H9 (cell line): ENCODE measurements around the gene MYLK. TPM values are rescaled to one million over a fixed set of nuclear protein-coding genes. Genes with fewer than 3 reads are reported as not detected.

ENCODE experiments used
- DNase-seq: peaks from one replicate; pipeline ENCODE4 v3.0.0-alpha.2; 2017
- H2AFZ ChIP-seq: one replicate; pipeline ENCODE4 v1.6.1; 2013; ENCODE audit warnings: mild to moderate bottlenecking, low read length, control low read depth, moderate library complexity
- H2AK5ac ChIP-seq: 2 replicates; pipeline ENCODE4 v1.6.1; 2013; ENCODE audit warnings: low read length, control low read depth, mixed read lengths; ENCODE audit not compliant: insufficient read length
- H2BK120ac ChIP-seq: one replicate; pipeline ENCODE4 v1.6.1; 2013; ENCODE audit warnings: low read depth, mild to moderate bottlenecking, low read length, control low read depth, inconsistent platforms; ENCODE audit not compliant: poor library complexity, severe bottlenecking
- H2BK12ac ChIP-seq: 2 replicates; pipeline ENCODE4 v1.6.1; 2013; ENCODE audit warnings: low read length, control low read depth, mixed read lengths, low read depth; ENCODE audit not compliant: insufficient read length
- H2BK15ac ChIP-seq: 2 replicates; pipeline ENCODE4 v1.6.1; 2013; ENCODE audit warnings: low read depth, low read length, control low read depth
- H2BK20ac ChIP-seq: one replicate; pipeline ENCODE4 v1.6.1; 2013; ENCODE audit warnings: low read depth, mild to moderate bottlenecking, low read length, control low read depth, inconsistent platforms; ENCODE audit not compliant: poor library complexity, severe bottlenecking
- H2BK5ac ChIP-seq: 2 replicates; pipeline ENCODE4 v1.6.1; 2013; ENCODE audit warnings: low read length, control low read depth, mixed read lengths; ENCODE audit not compliant: insufficient read length
- H3K14ac ChIP-seq: 2 replicates; pipeline ENCODE4 v1.6.1; 2013; ENCODE audit warnings: low read length, control low read depth; ENCODE audit not compliant: insufficient read depth
- H3K18ac ChIP-seq: 2 replicates; pipeline ENCODE4 v1.6.1; 2013; ENCODE audit warnings: low read depth, mild to moderate bottlenecking, mixed read lengths, low read length, control low read depth; ENCODE audit not compliant: insufficient read length
- H3K23ac ChIP-seq: 2 replicates; pipeline ENCODE4 v1.6.1; 2013; ENCODE audit warnings: low read length, control low read depth, mixed read lengths, low read depth; ENCODE audit not compliant: insufficient read length
- H3K23me2 ChIP-seq: 2 replicates; pipeline ENCODE4 v1.6.1; 2013; ENCODE audit warnings: low read depth, mild to moderate bottlenecking, mixed read lengths, low read length, control low read depth; ENCODE audit not compliant: insufficient read length, poor library complexity, severe bottlenecking
- H3K27ac ChIP-seq: 2 replicates; pipeline ENCODE4 v1.5.1; 2013; ENCODE audit warnings: low read length, control low read depth, mixed read lengths, low read depth; ENCODE audit not compliant: insufficient read length
- H3K27me3 ChIP-seq: 2 replicates; pipeline ENCODE4 v1.6.1; 2013; ENCODE audit warnings: low read length, control low read depth, inconsistent platforms; ENCODE audit not compliant: insufficient read depth
- H3K4ac ChIP-seq: 2 replicates; pipeline ENCODE4 v1.6.1; 2013; ENCODE audit warnings: low read depth, mild to moderate bottlenecking, control low read depth, inconsistent platforms, low read length, moderate library complexity
- H3K4me1 ChIP-seq: 2 replicates; pipeline ENCODE4 v1.6.1; 2013; ENCODE audit warnings: low read length, control low read depth, inconsistent platforms; ENCODE audit not compliant: insufficient read depth
- H3K4me2 ChIP-seq: 2 replicates; pipeline ENCODE4 v1.6.1; 2013; ENCODE audit warnings: low read length, control low read depth, mixed read lengths; ENCODE audit not compliant: insufficient read length, insufficient read depth
- H3K56ac ChIP-seq: 2 replicates; pipeline ENCODE4 v1.6.1; 2013; ENCODE audit warnings: low read depth, mild to moderate bottlenecking, mixed read lengths, low read length, control low read depth; ENCODE audit not compliant: insufficient read length
- H3K79me1 ChIP-seq: 2 replicates; pipeline ENCODE4 v1.6.1; 2013; ENCODE audit warnings: low read depth, mild to moderate bottlenecking, moderate library complexity, low read length, control low read depth, inconsistent platforms; ENCODE audit not compliant: insufficient read depth, poor library complexity, severe bottlenecking
- H3K79me2 ChIP-seq: 2 replicates; pipeline ENCODE4 v1.6.1; 2013; ENCODE audit warnings: low read length, control low read depth, inconsistent platforms; ENCODE audit not compliant: insufficient read depth
- H3K9ac ChIP-seq: 2 replicates; pipeline ENCODE4 v1.6.1; 2013; ENCODE audit warnings: low read length, control low read depth, mixed read lengths; ENCODE audit not compliant: insufficient read length; ENCODE audit errors: extremely low read depth
- H3K9me3 ChIP-seq: one replicate; pipeline ENCODE4 v1.6.1; 2013; ENCODE audit warnings: low read depth, low read length, inconsistent platforms; ENCODE audit not compliant: control insufficient read depth
- H3T11ph ChIP-seq: one replicate; pipeline ENCODE4 v1.6.1; 2013; ENCODE audit warnings: mild to moderate bottlenecking, low read length, control low read depth, inconsistent platforms
- H4K20me1 ChIP-seq: one replicate; pipeline ENCODE4 v1.6.1; 2013; ENCODE audit not compliant: control insufficient read depth, insufficient read length, insufficient read depth
- H4K5ac ChIP-seq: 2 replicates; pipeline ENCODE4 v1.6.1; 2013; ENCODE audit warnings: low read depth, mild to moderate bottlenecking, mixed read lengths, low read length, control low read depth; ENCODE audit not compliant: insufficient read length
- H4K8ac ChIP-seq: replicated peaks from 2 replicates; pipeline ENCODE4 v1.6.1; 2013; ENCODE audit warnings: low read length, control low read depth, mixed read lengths, low read depth; ENCODE audit not compliant: insufficient read length
- H4K91ac ChIP-seq: 2 replicates; pipeline ENCODE4 v1.6.1; 2013; ENCODE audit warnings: low read depth, mild to moderate bottlenecking, moderate library complexity, mixed read lengths, low read length, control low read depth; ENCODE audit not compliant: insufficient read length
- H3K27ac Mint-ChIP-seq, 3 experiments: 2 replicates in 2 of 3; 3 replicates in 1 of 3; pipeline ENCODE4 v1.8.0; 2020 to 2021; ENCODE audit warnings: mixed read lengths in 3 of 3, mild to moderate bottlenecking in 1 of 3, moderate library complexity in 1 of 3
- H3K27me3 Mint-ChIP-seq: 2 replicates; pipeline ENCODE4 v1.8.0; 2021; ENCODE audit warnings: low read depth, mild to moderate bottlenecking, moderate library complexity, mixed read lengths
- H3K36me3 Mint-ChIP-seq, 3 experiments: 2 replicates in 2 of 3; 3 replicates in 1 of 3; pipeline ENCODE4 v1.8.0; 2020 to 2021; ENCODE audit warnings: low read depth in 3 of 3, mixed read lengths in 3 of 3; ENCODE audit not compliant: insufficient read depth in 1 of 3
- H3K4me1 Mint-ChIP-seq, 2 experiments: 2 replicates each; pipeline ENCODE4 v1.8.0; 2020; ENCODE audit warnings: mixed read lengths in 2 of 2
- H3K4me3 Mint-ChIP-seq, 2 experiments: 2 replicates in 1 of 2; 3 replicates in 1 of 2; pipeline ENCODE4 v1.8.0; 2020 to 2021; ENCODE audit warnings: mild to moderate bottlenecking in 2 of 2, mixed read lengths in 2 of 2, moderate library complexity in 1 of 2
- H3K9me3 Mint-ChIP-seq, 2 experiments: 2 replicates in 1 of 2; 3 replicates in 1 of 2; pipeline ENCODE4 v1.8.0; 2020; ENCODE audit warnings: mild to moderate bottlenecking in 2 of 2, mixed read lengths in 2 of 2, moderate library complexity in 1 of 2
- WGBS: extraction: QIAGEN DNeasy Blood & Tissue Kit; methylation state at CpG from one replicate; pipeline ENCODE4 v1.1.7; 2013; ENCODE audit warnings: missing lambda C conversion rate, low lambda C conversion rate, mixed read lengths; ENCODE audit not compliant: insufficient read length; ENCODE audit errors: extremely low coverage; 5-methylcytosine and 5-hydroxymethylcytosine counted together
- total RNA-seq: library from RNA; stranded (reverse); gene quantifications from 2 replicates; pipeline ENCODE4 v1.2.1, GENCODE V29; 2021
- TF ChIP-seq, protein P1 (sequence below): fragments of 200-600 bp; sonication (generic); conservative IDR thresholded peaks from 3 replicates; pipeline ENCODE4 v1.8.0; 2021; ENCODE audit warnings: antibody characterized with exemption, mild to moderate bottlenecking

MYLK gene
- total RNA-seq, 1 experiment from 2014 or later = 10.1 TPM

DNA sequence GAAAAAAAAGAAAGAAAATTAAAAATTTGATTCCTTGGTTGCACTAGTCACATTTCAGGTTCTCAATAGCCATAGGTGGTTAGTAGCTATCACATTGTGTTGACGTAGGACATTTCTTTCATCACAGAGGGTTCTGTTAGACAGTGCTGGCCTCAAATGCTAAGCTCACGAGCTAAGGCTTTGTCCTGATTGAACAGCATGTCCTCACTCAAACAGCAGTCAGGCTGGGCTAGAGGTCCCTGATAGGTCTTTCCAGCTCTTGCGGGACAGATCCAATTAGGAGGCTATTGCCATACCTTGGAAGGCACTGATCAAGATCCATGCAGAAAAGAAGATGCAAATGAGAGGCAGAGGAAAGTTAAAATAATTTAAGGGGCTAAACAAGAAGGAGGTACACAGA is 213.4 kb downstream of the MYLK start:
- H3K27ac ChIP-seq = no peak overlapping the region
- no peak overlapping the region for H2BK120ac ChIP-seq
- no peaks in the 10 kb centered on the region for H3K79me1 ChIP-seq
- no peaks in the 10 kb centered on the region for H3K9me3 ChIP-seq
- no peak for DNase-seq
- H3K4me3 Mint-ChIP-seq = no peak overlapping the region
- no peak overlapping the region for H2AK5ac ChIP-seq
- H3K23me2 ChIP-seq = no peaks in the 10 kb centered on the region
- H3K36me3 Mint-ChIP-seq = peaks cover 0 to 5% (median 3%) of the 10 kb centered on the region in 3 experiments; a peak in 3 of 7 replicates
- H2AFZ ChIP-seq = no peak overlapping the region
- peaks cover 4 to 6% of the 10 kb centered on the region in 2 experiments for H3K4me1 Mint-ChIP-seq
- H3K4me1 ChIP-seq = no peaks in the 10 kb centered on the region
- H3K14ac ChIP-seq = no peak overlapping the region
- no peak overlapping the region for H3K56ac ChIP-seq
- no peak overlapping the region for H4K91ac ChIP-seq
- no peak overlapping the region for H2BK5ac ChIP-seq
- no peak overlapping the region for H3K27ac Mint-ChIP-seq
- H3K27me3 Mint-ChIP-seq = peaks cover 5% of the 10 kb centered on the region
- H2BK20ac ChIP-seq = no peak overlapping the region
- H3K27me3 ChIP-seq = no peaks in the 10 kb centered on the region
- H4K8ac ChIP-seq = no peak overlapping the region
- no peak overlapping the region for H3K4ac ChIP-seq
- H3K23ac ChIP-seq = no peak overlapping the region
- H3K9me3 Mint-ChIP-seq = no peaks in the 10 kb centered on the region
- TF ChIP-seq, protein P1, sequence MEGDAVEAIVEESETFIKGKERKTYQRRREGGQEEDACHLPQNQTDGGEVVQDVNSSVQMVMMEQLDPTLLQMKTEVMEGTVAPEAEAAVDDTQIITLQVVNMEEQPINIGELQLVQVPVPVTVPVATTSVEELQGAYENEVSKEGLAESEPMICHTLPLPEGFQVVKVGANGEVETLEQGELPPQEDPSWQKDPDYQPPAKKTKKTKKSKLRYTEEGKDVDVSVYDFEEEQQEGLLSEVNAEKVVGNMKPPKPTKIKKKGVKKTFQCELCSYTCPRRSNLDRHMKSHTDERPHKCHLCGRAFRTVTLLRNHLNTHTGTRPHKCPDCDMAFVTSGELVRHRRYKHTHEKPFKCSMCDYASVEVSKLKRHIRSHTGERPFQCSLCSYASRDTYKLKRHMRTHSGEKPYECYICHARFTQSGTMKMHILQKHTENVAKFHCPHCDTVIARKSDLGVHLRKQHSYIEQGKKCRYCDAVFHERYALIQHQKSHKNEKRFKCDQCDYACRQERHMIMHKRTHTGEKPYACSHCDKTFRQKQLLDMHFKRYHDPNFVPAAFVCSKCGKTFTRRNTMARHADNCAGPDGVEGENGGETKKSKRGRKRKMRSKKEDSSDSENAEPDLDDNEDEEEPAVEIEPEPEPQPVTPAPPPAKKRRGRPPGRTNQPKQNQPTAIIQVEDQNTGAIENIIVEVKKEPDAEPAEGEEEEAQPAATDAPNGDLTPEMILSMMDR = no peak
- no peak overlapping the region for H3K9ac ChIP-seq
- no peak overlapping the region for H3K4me2 ChIP-seq
- no CpG with 5 or more reads among the region's 3 CpGs for WGBS
- no peak overlapping the region for H4K5ac ChIP-seq
- H2BK15ac ChIP-seq = no peak overlapping the region
- H3K18ac ChIP-seq = no peak overlapping the region
- H4K20me1 ChIP-seq = no peaks in the 10 kb centered on the region
- no peak overlapping the region for H2BK12ac ChIP-seq
- H3T11ph ChIP-seq = no peak overlapping the region
- no peaks in the 10 kb centered on the region for H3K79me2 ChIP-seq
